HUES6 (cell line): Measurements from ENCODE around the gene GDA.
A peak's percentile ranks its signal among the peaks of the same experiment; 100 is the strongest.

ENCODE experiments used
- H3K27ac ChIP-seq: 2 replicates; pipeline ENCODE4 v1.7.0; 2013; ENCODE audit warnings: low read depth, mild to moderate bottlenecking, low read length, inconsistent platforms
- H3K27me3 ChIP-seq: 2 replicates; pipeline ENCODE4 v1.6.1; 2013; ENCODE audit warnings: low read length; ENCODE audit not compliant: control insufficient read depth, insufficient read depth
- H3K36me3 ChIP-seq: 2 replicates; pipeline ENCODE4 v1.6.1; 2013; ENCODE audit warnings: low read length; ENCODE audit not compliant: control insufficient read depth, insufficient read depth
- H3K4me1 ChIP-seq: 2 replicates; pipeline ENCODE4 v1.6.1; 2013; ENCODE audit warnings: low read length; ENCODE audit not compliant: control insufficient read depth, insufficient read depth
- H3K4me3 ChIP-seq: 2 replicates; pipeline ENCODE4 v1.5.1; 2013; ENCODE audit warnings: low read depth, low read length
- H3K9ac ChIP-seq: one replicate; pipeline ENCODE4 v1.6.1; 2013; ENCODE audit warnings: mild to moderate bottlenecking, low read length
- H3K9me3 ChIP-seq: 2 replicates; pipeline ENCODE4 v1.6.1; 2013; ENCODE audit warnings: low read depth, low read length; ENCODE audit not compliant: control insufficient read depth, insufficient read depth

The GDA gene

DNA sequence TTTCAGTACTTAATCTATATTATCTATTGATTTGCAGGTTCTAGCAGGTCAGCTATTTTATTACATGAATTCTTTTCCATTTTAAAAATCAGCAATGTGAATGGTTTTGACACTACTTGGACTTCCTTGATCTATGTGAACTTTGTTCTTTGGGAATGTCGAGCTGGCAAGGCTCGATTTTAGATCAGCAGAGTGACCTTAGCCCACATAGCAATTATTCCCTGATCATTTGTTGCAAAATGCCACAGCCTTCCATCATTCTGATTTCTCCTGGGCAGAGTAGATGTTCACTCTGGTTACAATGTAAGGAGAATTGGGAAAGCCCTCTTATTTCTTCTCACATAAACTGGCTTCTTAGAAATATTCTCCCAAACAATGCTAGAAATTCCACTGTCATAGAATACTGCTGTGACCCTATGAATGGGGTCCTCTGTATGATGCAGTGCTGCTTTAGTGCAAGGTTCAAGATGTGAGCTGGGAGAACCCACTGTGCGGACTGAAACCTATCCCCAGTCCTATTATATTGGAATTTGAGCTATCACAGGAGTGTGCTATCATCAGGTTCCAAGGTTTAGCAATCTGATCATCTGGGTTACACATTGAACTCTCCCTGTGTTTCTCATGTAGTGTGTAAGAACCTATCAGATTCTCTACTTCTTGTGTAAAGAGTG, 15.7 kb upstream of the GDA start:
- Histone ChIP-seq H3K9ac (no peak overlapping the region), H3K4me1 (no peaks in the 10 kb centered on the region), H3K27ac (no peak overlapping the region), H3K36me3 (no peaks in the 10 kb centered on the region), H3K27me3 (no peaks in the 10 kb centered on the region), H3K4me3 (no peak overlapping the region), H3K9me3 (no peaks in the 10 kb centered on the region)

DNA sequence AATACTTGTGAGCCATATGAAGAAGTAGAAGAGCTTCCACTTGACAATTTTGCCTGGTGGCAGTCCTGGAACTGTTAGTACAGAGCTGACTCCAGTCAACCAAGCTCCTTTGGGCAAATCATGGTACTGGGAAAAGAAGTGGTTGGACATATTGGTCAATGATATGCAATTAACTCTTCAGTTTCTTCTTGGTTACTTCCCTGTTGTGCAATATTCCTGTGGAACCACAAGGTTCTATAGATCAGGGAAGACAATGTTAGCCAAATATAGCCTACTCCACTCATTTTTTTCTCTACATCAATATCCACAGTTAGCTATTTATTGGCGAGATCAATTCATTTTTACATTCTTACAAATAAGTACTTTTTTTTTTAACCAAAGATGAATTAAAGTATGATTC, 14.4 kb upstream of the GDA start:
- Histone ChIP-seq H3K36me3 (no peaks in the 10 kb centered on the region), H3K27ac (no peak overlapping the region), H3K9me3 (no peaks in the 10 kb centered on the region), H3K9ac (no peak overlapping the region), H3K4me1 (no peaks in the 10 kb centered on the region), H3K27me3 (no peaks in the 10 kb centered on the region), H3K4me3 (no peak overlapping the region)

DNA sequence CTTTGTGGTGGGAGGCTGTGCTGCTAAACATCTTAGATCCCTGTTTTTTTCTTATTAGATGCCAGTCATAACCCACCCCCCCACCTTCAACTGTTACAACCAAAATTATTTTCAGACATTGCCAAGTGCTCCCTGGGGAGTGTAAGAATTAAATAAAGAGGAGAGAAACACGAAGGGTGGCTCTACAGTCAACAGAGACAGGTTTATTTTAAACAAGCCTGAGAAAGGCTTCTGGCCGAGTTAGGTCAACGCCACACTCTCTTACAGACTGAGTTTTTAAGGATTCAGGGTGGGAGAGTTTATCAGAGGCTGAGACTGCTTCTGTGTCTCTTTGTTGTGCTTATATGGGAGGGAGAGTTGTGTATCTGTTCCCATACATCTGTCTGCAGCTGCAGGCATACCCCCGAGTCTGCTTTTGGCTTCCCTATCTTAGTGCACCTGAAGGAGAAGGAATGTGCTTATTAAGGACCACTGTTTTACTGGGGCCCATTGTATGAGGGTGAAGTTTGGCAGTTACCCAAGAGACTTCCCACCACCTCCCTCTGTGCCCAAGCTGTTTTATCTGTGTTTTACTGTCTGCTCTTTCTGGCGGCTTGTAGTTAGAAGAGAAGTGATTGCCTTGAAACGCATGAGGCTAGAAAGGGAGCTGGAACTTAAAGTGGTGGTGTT, 11.4 kb upstream of the GDA start:
- Histone ChIP-seq H3K4me3 (no peak overlapping the region), H3K9ac (no peak overlapping the region), H3K36me3 (no peaks in the 10 kb centered on the region), H3K27me3 (no peaks in the 10 kb centered on the region), H3K4me1 (no peaks in the 10 kb centered on the region), H3K27ac (no peak overlapping the region), H3K9me3 (no peaks in the 10 kb centered on the region)

GRCh38 chr9:72139226-72139625, 10.0 kb upstream of the GDA start:
- Histone ChIP-seq H3K4me1 (no peaks in the 10 kb centered on the region), H3K27me3 (no peaks in the 10 kb centered on the region), H3K4me3 (no peak overlapping the region), H3K27ac (no peak overlapping the region), H3K9me3 (no peaks in the 10 kb centered on the region), H3K9ac (no peak overlapping the region), H3K36me3 (no peaks in the 10 kb centered on the region)

DNA sequence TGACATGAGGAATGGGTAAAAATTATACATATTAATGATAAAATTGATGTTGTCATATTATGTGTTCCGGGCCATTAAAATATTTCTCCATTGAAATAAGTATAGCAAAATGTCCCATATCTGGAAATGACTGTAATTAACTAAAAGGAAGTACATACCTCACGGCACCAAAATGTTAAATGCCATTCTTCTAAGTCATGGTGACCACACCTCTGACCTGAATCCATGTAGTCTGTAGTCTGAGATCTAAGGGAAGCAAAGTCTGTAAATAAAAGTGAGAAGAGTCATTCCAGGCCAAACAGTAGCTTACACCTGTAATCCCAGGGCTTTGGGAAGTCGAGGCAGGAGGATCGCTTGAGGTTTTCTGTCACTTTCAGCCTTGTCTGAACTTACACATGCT, 8.7 kb upstream of the GDA start:
- no peak overlapping the region for H3K9ac ChIP-seq
- H3K27me3 ChIP-seq, result no peaks in the 10 kb centered on the region
- H3K4me3 ChIP-seq, result no peak overlapping the region
- H3K9me3 ChIP-seq, result no peaks in the 10 kb centered on the region
- no peak overlapping the region for H3K27ac ChIP-seq
- H3K4me1 ChIP-seq, result no peaks in the 10 kb centered on the region
- no peaks in the 10 kb centered on the region for H3K36me3 ChIP-seq

GRCh38 chr9:72141484-72141883, 7.8 kb upstream of the GDA start:
- H3K4me3 ChIP-seq, result no peak overlapping the region
- H3K36me3 ChIP-seq, result no peaks in the 10 kb centered on the region
- no peaks in the 10 kb centered on the region for H3K4me1 ChIP-seq
- no peaks in the 10 kb centered on the region; the same call in 1 of the 2 replicates for H3K27me3 ChIP-seq
- H3K9ac ChIP-seq, result no peak overlapping the region
- no peak overlapping the region for H3K27ac ChIP-seq
- no peaks in the 10 kb centered on the region for H3K9me3 ChIP-seq

DNA sequence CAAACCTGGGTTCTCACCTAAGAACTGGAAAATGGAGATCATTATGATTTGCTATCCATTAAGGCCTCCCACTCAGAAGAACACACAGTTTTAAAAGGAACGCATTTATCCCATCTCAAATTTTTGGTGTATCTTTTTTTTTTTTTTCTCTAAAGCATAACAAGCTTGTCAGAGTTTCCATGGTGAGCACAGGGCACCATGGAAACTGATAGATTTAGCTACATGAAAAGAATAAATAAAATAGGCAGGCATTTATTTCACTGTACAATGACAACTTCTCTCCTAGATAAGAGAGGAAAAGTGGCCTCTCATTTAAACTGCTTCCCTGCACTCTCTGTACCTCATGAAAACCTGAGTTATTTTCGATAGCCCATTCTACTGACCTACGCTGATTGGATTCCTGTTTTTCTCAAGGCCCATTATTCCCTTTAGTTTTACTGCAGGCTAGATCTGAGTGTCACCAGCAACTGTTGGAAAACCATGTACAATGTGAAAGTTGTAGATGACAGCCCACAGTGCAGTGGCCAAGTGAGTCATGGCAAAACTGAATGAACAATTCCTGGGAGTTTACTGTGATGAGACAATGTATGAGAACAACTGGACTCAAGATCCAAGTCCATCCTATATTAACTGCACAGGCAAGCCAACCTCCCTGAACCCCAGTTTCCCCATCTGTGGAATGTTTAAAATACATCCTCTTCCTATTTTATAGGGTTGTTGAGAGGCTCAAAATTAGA, 4.3 kb upstream of the GDA start:
- Histone ChIP-seq H3K4me1 (peaks cover 3% of the 10 kb centered on the region; the same call in 1 of the 2 replicates), H3K9ac (no peak overlapping the region), H3K27ac (no peak overlapping the region), H3K4me3 (no peak overlapping the region), H3K36me3 (no peaks in the 10 kb centered on the region), H3K27me3 (peaks cover 31% of the 10 kb centered on the region), H3K9me3 (no peaks in the 10 kb centered on the region)

- H3K27ac ChIP-seq, result no peak overlapping the region
Measured at GRCh38 chr9:72145733-72146505, 3.3 kb upstream of the GDA start.

DNA sequence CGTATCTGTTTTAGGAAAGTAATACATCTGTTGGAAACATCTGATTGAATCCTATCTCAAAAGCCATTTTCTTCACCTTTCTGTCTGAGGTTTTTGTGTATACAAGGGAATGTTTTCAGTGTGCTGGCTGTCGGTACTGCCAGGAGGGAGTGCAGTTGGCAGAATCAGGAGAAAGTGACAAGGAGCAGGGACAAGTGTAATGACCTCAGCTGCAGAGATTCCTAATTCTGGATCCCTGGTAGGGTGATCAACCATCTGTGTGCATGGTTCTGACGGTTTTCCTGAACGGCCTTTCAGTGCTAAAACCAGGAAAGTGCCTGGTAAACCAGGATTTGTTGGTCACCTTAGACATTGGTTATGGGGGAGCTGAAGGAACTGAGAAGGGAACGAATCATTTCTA, 1.6 kb upstream of the GDA start:
- Histone ChIP-seq H3K27me3 (peaks cover 49% of the 10 kb centered on the region), H3K9ac (no peak overlapping the region), H3K36me3 (no peaks in the 10 kb centered on the region), H3K27ac (no peak overlapping the region), H3K4me3 (no peak overlapping the region), H3K9me3 (no peaks in the 10 kb centered on the region), H3K4me1 (peaks cover 3% of the 10 kb centered on the region; the same call in 1 of the 2 replicates)

More at GRCh38 chr9:72145733-72146505, 3.3 kb upstream of the GDA start:
- Histone ChIP-seq H3K36me3 (no peaks in the 10 kb centered on the region), H3K9me3 (no peaks in the 10 kb centered on the region), H3K27me3 (peaks cover 41% of the 10 kb centered on the region), H3K9ac (no peak overlapping the region), H3K4me1 (peaks cover 3% of the 10 kb centered on the region; the same call in 1 of the 2 replicates), H3K4me3 (no peak overlapping the region)

- H3K4me1 ChIP-seq, result peaks cover 3% of the 10 kb centered on the region; the same call in 1 of the 2 replicates
- H3K27ac ChIP-seq, result no peak overlapping the region
- no peaks in the 10 kb centered on the region for H3K9me3 ChIP-seq
- H3K27me3 ChIP-seq, result peaks cover 49% of the 10 kb centered on the region
- H3K36me3 ChIP-seq, result no peaks in the 10 kb centered on the region
- peak overlapping the region; percentile 71 for H3K4me3 ChIP-seq
- no peak overlapping the region for H3K9ac ChIP-seq
Measured at GRCh38 chr9:72150127-72150526, 887 bp downstream of the GDA start.
